Measurements from ENCODE around the gene LRRC36.
"Not testable (repeated sequence)": the region's sequence is repeated elsewhere in the genome, so short reads cannot be mapped to it uniquely, and the experiment has no call there.

LRRC36 gene

GRCh38 chr16:67415421-67415820 lies 88.8 kb downstream of the LRRC36 start:
- H3K9me3 ChIP-seq (replicated peaks in 1 of 2; ENCODE audit: control insufficient read depth in 2 of 2, insufficient read depth in 1 of 2, low read depth in 1 of 2, low read length in 2 of 2); H2BK5ac ChIP-seq (ENCODE audit: low read length); H3K79me1 ChIP-seq (ENCODE audit: low read depth, low read length); H3K23ac ChIP-seq (ENCODE audit: low read depth, low read length, poor library complexity); H3K4me1 ChIP-seq (ENCODE audit: control insufficient read depth in 2 of 2, insufficient read depth in 1 of 2, low read depth in 1 of 2, low read length in 2 of 2); H3K14ac ChIP-seq (ENCODE audit: low read length); H3K4ac ChIP-seq (ENCODE audit: low read length); H3K18ac ChIP-seq (ENCODE audit: low read length); H2AK5ac ChIP-seq (ENCODE audit: low read depth, low read length); DNase-seq (ENCODE audit: low spot score); H4K8ac ChIP-seq (ENCODE audit: low read depth, low read length); H2BK120ac ChIP-seq (ENCODE audit: low read depth, low read length); H4K91ac ChIP-seq (ENCODE audit: low read depth, low read length, poor library complexity); H3K36me3 ChIP-seq (replicated peaks in 1 of 2; ENCODE audit: control insufficient read depth in 2 of 2, insufficient read depth in 2 of 2, low read length in 2 of 2); H2BK12ac ChIP-seq (ENCODE audit: low read length); H2BK15ac ChIP-seq (ENCODE audit: low read length); H3K9ac ChIP-seq (ENCODE audit: low read depth, low read length, poor library complexity); H3K27ac ChIP-seq (replicated peaks; ENCODE audit: low read length); H3K27me3 ChIP-seq (ENCODE audit: control insufficient read depth in 3 of 3, insufficient read depth in 3 of 3, low read depth in 1 of 3, low read length in 3 of 3): not testable (repeated sequence)
- Histone ChIP-seq H3K4me2 (ENCODE audit: insufficient read depth, low read length, poor library complexity, severe bottlenecking) (peak overlapping the region; percentile 87), H3K4me3 (ENCODE audit: low read length in 2 of 2) (peak overlapping the region; percentile 63 to 93), H2AFZ (ENCODE audit: low read length) (peak overlapping the region; percentile 94)
- no CpG with 5 or more reads among the region's 19 CpGs for WGBS, 2 donors (ENCODE audit: extremely low coverage in 2 of 2, insufficient read length in 2 of 2, insufficient replicate concordance in 1 of 2)

GRCh38 chr16:67415872-67416793 lies 89.5 kb downstream of the LRRC36 start, which contains the start of gene ZDHHC1:
TSS of gene ZDHHC1 (minus strand) at chr16:67416477. CDS start at chr16:67407775, 8,702 bp downstream.
- Histone ChIP-seq H2AFZ (ENCODE audit: low read length) (peak within 1 kb of the TSS; percentile 94), H2BK5ac (ENCODE audit: low read length) (no peak within 1 kb of the TSS), H3K14ac (ENCODE audit: low read length) (peak within 1 kb of the TSS; percentile 43), H3K4me2 (ENCODE audit: insufficient read depth, low read length, poor library complexity, severe bottlenecking) (peak within 1 kb of the TSS; percentile 87), H4K91ac (ENCODE audit: low read depth, low read length, poor library complexity) (no peak within 1 kb of the TSS), H3K79me1 (ENCODE audit: low read depth, low read length) (no peaks in the 10 kb centered on the region), H3K27me3 (ENCODE audit: control insufficient read depth in 3 of 3, insufficient read depth in 3 of 3, low read depth in 1 of 3, low read length in 3 of 3) (no peaks in the 10 kb centered on the region), H3K36me3 (replicated peaks in 1 of 2; ENCODE audit: control insufficient read depth in 2 of 2, insufficient read depth in 2 of 2, low read length in 2 of 2) (no peaks in the 10 kb centered on the region), H2BK120ac (ENCODE audit: low read depth, low read length) (peak within 1 kb of the TSS; percentile 47), H3K4me3 (ENCODE audit: low read length in 2 of 2) (peak within 1 kb of the TSS; percentile 63 to 93), H2AK5ac (ENCODE audit: low read depth, low read length) (peak within 1 kb of the TSS; percentile 23), H3K18ac (ENCODE audit: low read length) (peak within 1 kb of the TSS; percentile 94), H3K27ac (replicated peaks; ENCODE audit: low read length) (no peak within 1 kb of the TSS), H2BK15ac (ENCODE audit: low read length) (peak within 1 kb of the TSS; percentile 55), H3K9me3 (replicated peaks in 1 of 2; ENCODE audit: control insufficient read depth in 2 of 2, insufficient read depth in 1 of 2, low read depth in 1 of 2, low read length in 2 of 2) (no peaks in the 10 kb centered on the region), H2BK12ac (ENCODE audit: low read length) (no peak within 1 kb of the TSS), H3K23ac (ENCODE audit: low read depth, low read length, poor library complexity) (peak within 1 kb of the TSS; percentile 56), H4K8ac (ENCODE audit: low read depth, low read length) (no peak within 1 kb of the TSS), H3K4ac (ENCODE audit: low read length) (no peak within 1 kb of the TSS), H3K9ac (ENCODE audit: low read depth, low read length, poor library complexity) (peak within 1 kb of the TSS; percentile 95), H3K4me1 (ENCODE audit: control insufficient read depth in 2 of 2, insufficient read depth in 1 of 2, low read depth in 1 of 2, low read length in 2 of 2) (peaks cover 0 to 8% of the 10 kb centered on the region in 2 donors)
- WGBS, 2 donors (ENCODE audit: extremely low coverage in 2 of 2, insufficient read length in 2 of 2, insufficient replicate concordance in 1 of 2): no CpG with 5 or more reads among the region's 73 CpGs
- peak; percentile 69 for DNase-seq (ENCODE audit: low spot score)

- H3K4me1 ChIP-seq (ENCODE audit: control insufficient read depth in 2 of 2, insufficient read depth in 1 of 2, low read depth in 1 of 2, low read length in 2 of 2): peaks cover 0 to 8% of the 10 kb centered on the region in 2 donors
- no peak overlapping the region for H2BK120ac ChIP-seq (ENCODE audit: low read depth, low read length)
- WGBS, 2 donors (ENCODE audit: extremely low coverage in 2 of 2, insufficient read length in 2 of 2, insufficient replicate concordance in 1 of 2): no CpG with 5 or more reads among the region's 2 CpGs
- H3K36me3 ChIP-seq (replicated peaks in 1 of 2; ENCODE audit: control insufficient read depth in 2 of 2, insufficient read depth in 2 of 2, low read length in 2 of 2): no peaks in the 10 kb centered on the region
- H2AK5ac ChIP-seq (ENCODE audit: low read depth, low read length): no peak overlapping the region
- H2BK12ac ChIP-seq (ENCODE audit: low read length): no peak overlapping the region
- no peak overlapping the region for H2BK15ac ChIP-seq (ENCODE audit: low read length)
- H3K4me3 ChIP-seq (ENCODE audit: low read length in 2 of 2): no peak overlapping the region
- no peaks in the 10 kb centered on the region for H3K79me1 ChIP-seq (ENCODE audit: low read depth, low read length)
- H3K4ac ChIP-seq (ENCODE audit: low read length): no peak overlapping the region
- no peak for DNase-seq (ENCODE audit: low spot score)
- H3K4me2 ChIP-seq (ENCODE audit: insufficient read depth, low read length, poor library complexity, severe bottlenecking): no peak overlapping the region
- H4K8ac ChIP-seq (ENCODE audit: low read depth, low read length): no peak overlapping the region
- no peak overlapping the region for H4K91ac ChIP-seq (ENCODE audit: low read depth, low read length, poor library complexity)
- H3K14ac ChIP-seq (ENCODE audit: low read length): no peak overlapping the region
- H3K27ac ChIP-seq (replicated peaks; ENCODE audit: low read length): no peak overlapping the region
- H3K9ac ChIP-seq (ENCODE audit: low read depth, low read length, poor library complexity): no peak overlapping the region
- H2AFZ ChIP-seq (ENCODE audit: low read length): no peak overlapping the region
- H3K9me3 ChIP-seq (replicated peaks in 1 of 2; ENCODE audit: control insufficient read depth in 2 of 2, insufficient read depth in 1 of 2, low read depth in 1 of 2, low read length in 2 of 2): no peaks in the 10 kb centered on the region
- no peak overlapping the region for H3K18ac ChIP-seq (ENCODE audit: low read length)
- no peak overlapping the region for H2BK5ac ChIP-seq (ENCODE audit: low read length)
- H3K27me3 ChIP-seq (ENCODE audit: control insufficient read depth in 3 of 3, insufficient read depth in 3 of 3, low read depth in 1 of 3, low read length in 3 of 3): no peaks in the 10 kb centered on the region
- no peak overlapping the region for H3K23ac ChIP-seq (ENCODE audit: low read depth, low read length, poor library complexity)
These were observed 90.9 kb downstream of the LRRC36 start for GRCh38 chr16:67417333-67418061.

GRCh38 chr16:67419502-67419901 lies 92.9 kb downstream of the LRRC36 start:
- WGBS, 2 donors (ENCODE audit: extremely low coverage in 2 of 2, insufficient read length in 2 of 2, insufficient replicate concordance in 1 of 2): no CpG with 5 or more reads among the region's 3 CpGs
- no peak overlapping the region for H3K14ac ChIP-seq (ENCODE audit: low read length)

More at GRCh38 chr16:67419502-67419901, 92.9 kb downstream of the LRRC36 start:
- no peak overlapping the region for H4K91ac ChIP-seq (ENCODE audit: low read depth, low read length, poor library complexity)
- H2BK5ac ChIP-seq (ENCODE audit: low read length): no peak overlapping the region
- DNase-seq (ENCODE audit: low spot score): no peak
- no peaks in the 10 kb centered on the region for H3K9me3 ChIP-seq (replicated peaks in 1 of 2; ENCODE audit: control insufficient read depth in 2 of 2, insufficient read depth in 1 of 2, low read depth in 1 of 2, low read length in 2 of 2)
- H3K4me2 ChIP-seq (ENCODE audit: insufficient read depth, low read length, poor library complexity, severe bottlenecking): no peak overlapping the region
- no peak overlapping the region for H3K4ac ChIP-seq (ENCODE audit: low read length)
- H3K79me1 ChIP-seq (ENCODE audit: low read depth, low read length): no peaks in the 10 kb centered on the region
- no peak overlapping the region for H2BK120ac ChIP-seq (ENCODE audit: low read depth, low read length)
- H3K4me3 ChIP-seq (ENCODE audit: low read length in 2 of 2): no peak overlapping the region
- no peak overlapping the region for H2AFZ ChIP-seq (ENCODE audit: low read length)
- H4K8ac ChIP-seq (ENCODE audit: low read depth, low read length): no peak overlapping the region
- peak overlapping the region; percentile 71 for H2AK5ac ChIP-seq (ENCODE audit: low read depth, low read length)
- H2BK12ac ChIP-seq (ENCODE audit: low read length): no peak overlapping the region
- H2BK15ac ChIP-seq (ENCODE audit: low read length): no peak overlapping the region
- H3K27me3 ChIP-seq (ENCODE audit: control insufficient read depth in 3 of 3, insufficient read depth in 3 of 3, low read depth in 1 of 3, low read length in 3 of 3): no peaks in the 10 kb centered on the region
- no peak overlapping the region for H3K18ac ChIP-seq (ENCODE audit: low read length)
- no peaks in the 10 kb centered on the region for H3K36me3 ChIP-seq (replicated peaks in 1 of 2; ENCODE audit: control insufficient read depth in 2 of 2, insufficient read depth in 2 of 2, low read length in 2 of 2)
- peak overlapping the region; percentile 46 for H3K23ac ChIP-seq (ENCODE audit: low read depth, low read length, poor library complexity)
- peak overlapping the region; percentile 50 for H3K9ac ChIP-seq (ENCODE audit: low read depth, low read length, poor library complexity)
- H3K27ac ChIP-seq (replicated peaks; ENCODE audit: low read length): no peak overlapping the region
- peaks cover 10 to 16% of the 10 kb centered on the region in 2 donors for H3K4me1 ChIP-seq (ENCODE audit: control insufficient read depth in 2 of 2, insufficient read depth in 1 of 2, low read depth in 1 of 2, low read length in 2 of 2)

All from neuronal stem cell (in vitro differentiated cells).